Measurements from ENCODE around the gene ABITRAM. TPM values are rescaled to one million over a fixed set of nuclear protein-coding genes. Genes with fewer than 3 reads are reported as not detected.

The ABITRAM gene
- total RNA-seq, 2 donors from 2014 or later: 6.0 to 6.3 TPM

DNA sequence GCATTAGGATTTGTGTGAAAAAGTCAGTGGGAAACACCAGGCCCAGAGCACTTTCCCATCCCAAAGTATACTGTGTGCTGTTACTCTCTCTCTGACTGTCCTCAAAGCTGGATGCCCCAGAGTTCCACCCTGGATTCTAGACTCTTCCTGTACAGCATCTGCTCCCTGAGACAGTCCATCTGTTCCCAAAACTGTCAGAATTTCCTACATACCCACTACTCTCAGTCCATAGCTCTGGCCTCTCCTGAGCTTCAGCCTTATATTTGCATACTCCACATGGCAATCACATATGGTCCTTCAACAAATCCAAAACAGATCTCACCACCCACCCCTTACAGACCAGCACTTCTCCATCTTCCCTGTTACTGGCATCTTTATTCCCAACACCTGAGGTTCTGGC, 9.7 kb upstream of the ABITRAM start:
- intact Hi-C loops (cut with DNase I): no loop called here
- ATAC-seq: no peak
- no peaks in the 10 kb centered on the region for H3K27me3 ChIP-seq
- TF ChIP-seq, protein P1, sequence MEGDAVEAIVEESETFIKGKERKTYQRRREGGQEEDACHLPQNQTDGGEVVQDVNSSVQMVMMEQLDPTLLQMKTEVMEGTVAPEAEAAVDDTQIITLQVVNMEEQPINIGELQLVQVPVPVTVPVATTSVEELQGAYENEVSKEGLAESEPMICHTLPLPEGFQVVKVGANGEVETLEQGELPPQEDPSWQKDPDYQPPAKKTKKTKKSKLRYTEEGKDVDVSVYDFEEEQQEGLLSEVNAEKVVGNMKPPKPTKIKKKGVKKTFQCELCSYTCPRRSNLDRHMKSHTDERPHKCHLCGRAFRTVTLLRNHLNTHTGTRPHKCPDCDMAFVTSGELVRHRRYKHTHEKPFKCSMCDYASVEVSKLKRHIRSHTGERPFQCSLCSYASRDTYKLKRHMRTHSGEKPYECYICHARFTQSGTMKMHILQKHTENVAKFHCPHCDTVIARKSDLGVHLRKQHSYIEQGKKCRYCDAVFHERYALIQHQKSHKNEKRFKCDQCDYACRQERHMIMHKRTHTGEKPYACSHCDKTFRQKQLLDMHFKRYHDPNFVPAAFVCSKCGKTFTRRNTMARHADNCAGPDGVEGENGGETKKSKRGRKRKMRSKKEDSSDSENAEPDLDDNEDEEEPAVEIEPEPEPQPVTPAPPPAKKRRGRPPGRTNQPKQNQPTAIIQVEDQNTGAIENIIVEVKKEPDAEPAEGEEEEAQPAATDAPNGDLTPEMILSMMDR (IDR thresholded peaks at IDR 0.05): no peak
- H3K36me3 ChIP-seq (replicated peaks in 1 of 2; ENCODE audit: insufficient read depth in 1 of 2, low read depth in 2 of 2): peaks cover 4 to 22% of the 10 kb centered on the region in 2 donors
- no peak overlapping the region for H3K4me3 ChIP-seq
- no peaks in the 10 kb centered on the region for H3K9me3 ChIP-seq
- H3K4me1 ChIP-seq: no peaks in the 10 kb centered on the region
- no peak overlapping the region for H3K27ac ChIP-seq
- DNase-seq: no peak

DNA sequence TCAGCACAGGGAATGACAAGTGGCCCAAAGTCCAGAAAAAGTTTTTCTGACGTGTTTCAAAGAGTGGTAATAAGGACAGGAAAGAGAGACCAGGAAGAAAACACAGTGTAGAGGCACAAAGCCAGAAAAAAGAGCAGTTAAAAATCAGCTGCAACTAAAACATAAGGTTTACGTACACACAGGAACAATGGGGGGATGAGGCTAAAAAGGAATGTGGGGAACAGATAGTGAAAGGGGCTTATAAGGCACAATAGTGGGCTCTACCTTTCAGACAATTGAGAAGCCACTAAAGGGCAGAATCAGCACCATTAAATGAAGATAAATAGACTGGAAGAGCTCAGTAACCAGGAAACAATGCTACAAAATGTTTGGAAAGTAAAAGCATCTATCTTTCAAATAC, 5.8 kb upstream of the ABITRAM start:
- Histone ChIP-seq H3K27ac (no peak overlapping the region), H3K9me3 (no peaks in the 10 kb centered on the region), H3K27me3 (no peaks in the 10 kb centered on the region), H3K36me3 (replicated peaks in 1 of 2; ENCODE audit: insufficient read depth in 1 of 2, low read depth in 2 of 2) (peaks cover 4 to 22% of the 10 kb centered on the region in 2 donors), H3K4me1 (peaks cover 10% of the 10 kb centered on the region), H3K4me3 (no peak overlapping the region)
- ATAC-seq (no peak), DNase-seq (no peak)
- intact Hi-C loops (cut with DNase I): no loop called here
- 71 to 91% methylated on average over 2 of the region's 2 CpGs for WGBS, 2 donors
- no peak for TF ChIP-seq POLR2A (IDR thresholded peaks at IDR 0.05)
- TF ChIP-seq, protein P1 (IDR thresholded peaks at IDR 0.05): no peak

DNA sequence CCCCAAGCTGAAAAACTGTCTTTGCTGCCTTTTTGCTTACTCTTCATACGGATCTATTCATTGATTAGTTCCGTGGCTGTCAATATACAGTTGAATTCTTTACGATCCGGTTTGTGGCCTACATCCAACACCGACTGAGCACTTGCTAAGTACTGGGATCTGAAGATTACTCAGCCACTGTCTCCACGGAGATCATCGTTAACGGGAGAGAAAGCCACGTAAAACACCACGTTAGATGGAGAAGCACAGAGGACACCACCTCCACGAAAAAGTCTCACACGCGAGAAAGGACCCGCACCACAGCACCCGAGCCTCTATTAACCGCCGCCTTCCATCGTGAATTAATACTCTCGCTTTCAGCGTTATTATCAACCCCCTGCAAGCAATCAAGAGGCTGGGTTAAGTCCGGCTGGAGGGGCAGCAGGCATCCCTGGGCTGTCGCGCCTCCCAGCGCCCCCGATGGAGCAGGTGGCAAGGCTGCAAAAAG, 926 bp upstream of the ABITRAM start:
- WGBS, 2 donors: 0 to 1% methylated on average over 18 to 25 of the region's 25 CpGs
- Histone ChIP-seq H3K27me3 (no peaks in the 10 kb centered on the region), H3K4me1 (peaks cover 17% of the 10 kb centered on the region), H3K9me3 (no peaks in the 10 kb centered on the region), H3K36me3 (replicated peaks in 1 of 2; ENCODE audit: insufficient read depth in 1 of 2, low read depth in 2 of 2) (no peaks in the 10 kb centered on the region), H3K4me3 (peak overlapping the region; percentile 64 to 94), H3K27ac (peak overlapping the region; percentile 85 to 95 (median 92))
- TF ChIP-seq, protein P1 (IDR thresholded peaks at IDR 0.05): no peak
- no peak for TF ChIP-seq POLR2A (IDR thresholded peaks at IDR 0.05)
- DNase-seq (no peak), ATAC-seq (no peak)
- intact Hi-C loops (cut with DNase I): no loop called here

DNA sequence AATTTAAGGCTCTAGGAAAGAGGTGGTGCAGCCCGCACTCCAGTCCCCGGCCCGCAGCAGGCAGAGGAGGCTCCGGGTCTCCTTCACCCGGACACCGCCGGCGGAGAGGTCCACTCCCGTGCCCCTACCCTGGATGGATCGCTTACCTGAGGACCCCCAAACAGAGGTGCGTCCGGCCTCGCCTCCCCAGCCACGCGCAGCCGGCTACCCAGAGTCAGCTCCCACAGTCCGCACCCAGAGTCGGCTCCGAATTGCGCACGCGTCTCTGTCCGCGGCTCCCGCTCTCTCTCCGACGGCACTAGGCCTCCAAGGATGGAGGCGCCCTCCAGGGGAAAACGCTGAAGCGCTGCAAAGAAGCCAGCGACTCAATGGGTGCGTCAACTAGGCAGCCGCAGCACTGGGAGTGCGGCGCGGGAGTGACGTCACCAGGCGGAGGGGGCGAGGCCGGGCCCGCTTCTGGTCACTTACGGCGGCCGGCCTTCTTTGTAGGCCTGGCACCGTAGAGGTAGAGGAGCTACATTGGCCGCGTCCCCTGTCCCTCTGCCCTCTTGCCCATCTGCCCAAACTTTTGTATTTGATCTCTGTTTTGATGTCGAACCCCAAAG, 380 bp upstream of the ABITRAM start, which contains the start of gene ELP1:
Gene ELP1 (minus strand): TSS at position 407 of the 605 bp plus-strand sequence. CDS start 2,978 bp downstream, outside the sequence.
- intact Hi-C loops (cut with DNase I): no loop called here
- ATAC-seq: peak; percentile 92
- Histone ChIP-seq H3K9me3 (no peaks in the 10 kb centered on the region), H3K36me3 (replicated peaks in 1 of 2; ENCODE audit: insufficient read depth in 1 of 2, low read depth in 2 of 2) (no peaks in the 10 kb centered on the region), H3K27me3 (no peaks in the 10 kb centered on the region), H3K27ac (peak within 1 kb of the TSS; percentile 85 to 95 (median 92)), H3K4me3 (peak within 1 kb of the TSS; percentile 64 to 94), H3K4me1 (peaks cover 17% of the 10 kb centered on the region)
- WGBS, 2 donors: 1% methylated on average over 47 of the region's 48 CpGs; no CpG with 5 or more reads in 1 of the 2 donors
- DNase-seq: peak; percentile 92 to 94 (median 92)
- TF ChIP-seq, protein P1 (IDR thresholded peaks at IDR 0.05): peak in 4 of 7 experiments; percentile 23 to 38 (median 26)
- TF ChIP-seq POLR2A (IDR thresholded peaks at IDR 0.05): peak; percentile 52 to 79 (median 77)
